AG04450 (cell line): ENCODE results near the gene EXOSC7. TPM values are rescaled to one million over a fixed set of nuclear protein-coding genes. Genes with fewer than 3 reads are reported as not detected.

Experiments used
- CTCF ChIA-PET: fragments of 300-600, 350-600 bp; formaldehyde crosslinking; extraction: SDS; loops from one replicate; lab custom pipeline; 2022; ENCODE audit warnings: antibody characterized with exemption, inconsistent platforms; lab: Charles Lee
- POLR2A ChIA-PET: fragments of 350-600 bp; formaldehyde crosslinking; extraction: SDS; loops from one replicate; lab custom pipeline; 2021; ENCODE audit warnings: antibody characterized with exemption, inconsistent platforms; lab: Yijun Ruan, JAX
- DNase-seq: peaks from one replicate; pipeline ENCODE4 v3.0.0-alpha.2; 2011; ENCODE audit warnings: low read depth, low spot score
- H3K27ac ChIP-seq: one replicate; pipeline ENCODE4 v1.5.1; 2012; ENCODE audit warnings: low read depth, low read length, control low read depth
- H3K27me3 ChIP-seq: one replicate; pipeline ENCODE4 v1.6.0; 2012; ENCODE audit warnings: low read length; ENCODE audit not compliant: control insufficient read depth, insufficient read depth
- H3K4me3 ChIP-seq: 2 replicates; pipeline ENCODE4 v1.5.1; 2011; ENCODE audit warnings: mild to moderate bottlenecking, low read depth, low read length, control low read depth
- H3K9me3 ChIP-seq: 2 replicates; pipeline ENCODE4 v1.5.1; 2012; ENCODE audit warnings: low read length; ENCODE audit not compliant: control insufficient read depth, insufficient read depth
- CTCF ChIP-seq: IDR thresholded peaks from 2 replicates; pipeline ENCODE4 v1.5.1; 2011; ENCODE audit warnings: low read depth, low read length, control low read depth, inconsistent platforms
- polyA plus RNA-seq: library from polyadenylated mRNA; depleted of rRNA; stranded (reverse); fragments of >200 nt; gene quantifications from 2 replicates; pipeline ENCODE4 v1.2.3, GENCODE V29; 2011

Gene EXOSC7
- polyA plus RNA-seq, 1 experiment, result 70.6 TPM

- no peak for DNase-seq
- TF ChIP-seq CTCF, result no peak
- ChIA-PET CTCF (interaction anchor here (1.4 to 5.5 kb wide), 2 partner anchors 17 to 60 kb away, joined by 7 to 47 read pairs; no protein-coding TSS in a partner anchor), POLR2A (interaction anchor here (0.6 kb wide), 1 partner anchor 320 kb away, joined by 3 read pairs; no protein-coding TSS in a partner anchor)
- Histone ChIP-seq H3K27me3 (no peaks in the 10 kb centered on the region), H3K4me3 (peak overlapping the region; percentile 92), H3K27ac (no peak overlapping the region), H3K9me3 (no peaks in the 10 kb centered on the region)
Measured at GRCh38 chr3:44974416-44974815, 1.6 kb upstream of the EXOSC7 start.

- TF ChIP-seq CTCF, result no peak
- no peak for DNase-seq
- Histone ChIP-seq H3K4me3 (no peak overlapping the region), H3K9me3 (no peaks in the 10 kb centered on the region; the same call in 1 of the 2 replicates), H3K27ac (no peak overlapping the region), H3K27me3 (no peaks in the 10 kb centered on the region)
- ChIA-PET CTCF (no interaction called here), POLR2A (no interaction called here)
Measured at GRCh38 chr3:44981220-44981619, 5.2 kb downstream of the EXOSC7 start.

- POLR2A ChIA-PET, result interaction anchor here (0.5 kb wide), 1 partner anchor 350 kb away, joined by 3 read pairs; no protein-coding TSS in a partner anchor
- CTCF ChIA-PET, result no interaction called here
- Histone ChIP-seq H3K9me3 (no peaks in the 10 kb centered on the region; the same call in 1 of the 2 replicates), H3K27me3 (no peaks in the 10 kb centered on the region), H3K4me3 (no peak overlapping the region), H3K27ac (no peak overlapping the region)
- TF ChIP-seq CTCF, result no peak
- no peak for DNase-seq
Measured at GRCh38 chr3:44981751-44982150, 5.7 kb downstream of the EXOSC7 start.

GRCh38 chr3:44982817-44983216, 6.8 kb downstream of the EXOSC7 start:
- POLR2A ChIA-PET, result no interaction called here
- no peak overlapping the region for H3K27ac ChIP-seq
- no peaks in the 10 kb centered on the region for H3K27me3 ChIP-seq
- no peak for DNase-seq
- no peak overlapping the region for H3K4me3 ChIP-seq
- H3K9me3 ChIP-seq, result no peaks in the 10 kb centered on the region; the same call in 1 of the 2 replicates
- CTCF ChIA-PET, result interaction anchor here (2.4 kb wide), 1 partner anchor 10 kb away, joined by 14 read pairs; no protein-coding TSS in a partner anchor
- no peak for TF ChIP-seq CTCF

GRCh38 chr3:44983484-44983941, 7.5 kb downstream of the EXOSC7 start:
- TF ChIP-seq CTCF, result no peak
- Histone ChIP-seq H3K27ac (no peak overlapping the region), H3K4me3 (no peak overlapping the region), H3K27me3 (no peaks in the 10 kb centered on the region), H3K9me3 (no peaks in the 10 kb centered on the region; the same call in 1 of the 2 replicates)
- ChIA-PET CTCF (interaction anchor here (2.4 kb wide), 1 partner anchor 10 kb away, joined by 14 read pairs; no protein-coding TSS in a partner anchor), POLR2A (no interaction called here)
- DNase-seq, result no peak
